Erythroblast (primary cell): ENCODE measurements around the gene MT1G.

Experiments used
- GATA1 ChIP-seq: IDR thresholded peaks from 2 replicates; pipeline ENCODE4 v1.6.1; 2011; ENCODE audit warnings: low read depth, mild to moderate bottlenecking, control low read depth, low read length, moderate library complexity
- POLR2A ChIP-seq: IDR thresholded peaks from 2 replicates; pipeline ENCODE4 v1.6.1; 2011; ENCODE audit warnings: mild to moderate bottlenecking, low read length

- TF ChIP-seq POLR2A = no peak
- no peak for TF ChIP-seq GATA1
Observed at GRCh38 chr16:56657555-56658326, 10.1 kb downstream of the MT1G start, which contains the start of gene MT1F.
